ENCODE data around the gene ABTB2. TPM values are rescaled to one million over a fixed set of nuclear protein-coding genes. Genes with fewer than 3 reads are reported as not detected.

Gene ABTB2
- polyA plus RNA-seq, 1 donor from 2014 or later: 0.68 TPM

DNA sequence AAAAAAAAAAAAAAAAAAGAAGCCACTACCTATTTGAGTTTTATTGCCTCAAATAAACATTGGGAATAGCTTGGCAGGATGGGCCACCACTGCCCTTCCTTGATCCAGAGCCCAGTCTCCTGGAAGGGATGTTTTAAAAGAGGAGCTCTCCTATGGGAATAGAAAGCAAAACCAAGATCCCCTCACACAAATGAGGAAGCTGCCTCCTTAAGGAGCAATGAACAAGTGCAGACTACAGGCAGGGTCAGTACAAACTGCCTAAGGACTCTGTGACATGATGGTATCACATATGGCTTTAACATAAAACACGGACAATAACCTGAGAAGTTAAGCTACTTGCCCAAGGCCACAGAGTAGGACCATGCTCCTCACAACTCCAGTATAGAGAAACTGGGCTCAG is 131.6 kb downstream of the ABTB2 start:
- no peak overlapping the region for H2AFZ ChIP-seq (ENCODE audit: low read depth, low read length)
- H3K79me2 ChIP-seq (replicated peaks; ENCODE audit: insufficient read depth, low read length): no peaks in the 10 kb centered on the region

DNA sequence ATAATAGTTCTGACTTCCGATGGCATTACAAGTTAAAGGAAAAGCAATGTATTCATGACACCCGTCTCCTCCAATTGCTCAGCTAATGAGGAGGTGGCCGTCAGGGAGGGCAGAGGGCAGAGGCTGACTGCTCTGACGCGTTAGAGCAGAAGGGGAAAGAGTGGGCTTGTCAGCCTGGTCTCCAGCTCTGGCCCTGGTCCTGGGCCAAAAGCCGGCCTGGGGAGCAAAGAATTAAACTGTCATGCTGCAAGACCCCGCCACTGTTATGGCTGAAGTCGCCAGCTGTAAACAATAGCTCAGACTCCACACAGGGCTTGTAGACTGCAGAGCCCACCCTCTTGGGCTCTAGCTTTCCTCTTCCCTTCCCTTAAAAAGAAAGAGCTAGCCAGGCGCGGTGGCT is 132.7 kb downstream of the ABTB2 start:
- H3F3A ChIP-seq (ENCODE audit: insufficient read depth, low read length, poor library complexity, severe bottlenecking): no peaks in the 10 kb centered on the region
- H3K9me2 ChIP-seq (ENCODE audit: insufficient read depth, low read length): no peaks in the 10 kb centered on the region
- H3K4me3 ChIP-seq (ENCODE audit: low read length): no peak overlapping the region
- no peaks in the 10 kb centered on the region for H3K36me3 ChIP-seq (ENCODE audit: insufficient read depth, low read length)
- no peaks in the 10 kb centered on the region for H3K27me3 ChIP-seq (ENCODE audit: insufficient read depth, low read depth, low read length)
- H3K4me2 ChIP-seq (ENCODE audit: low read length): no peak overlapping the region
- no peak overlapping the region for H3K27ac ChIP-seq (ENCODE audit: low read length)
- H4K20me1 ChIP-seq (ENCODE audit: insufficient read depth): no peaks in the 10 kb centered on the region
- H3K9ac ChIP-seq (ENCODE audit: low read length): no peak overlapping the region
- H3K9me3 ChIP-seq (ENCODE audit: low read length): no peaks in the 10 kb centered on the region
- H3K79me2 ChIP-seq (replicated peaks; ENCODE audit: insufficient read depth, low read length): no peaks in the 10 kb centered on the region
- TF ChIP-seq EZH2 (IDR thresholded peaks at IDR 0.05; ENCODE audit: borderline replicate concordance, insufficient read depth, low read length, poor library complexity, severe bottlenecking): no peak
- TF ChIP-seq POLR2AphosphoS5 (IDR thresholded peaks at IDR 0.05): no peak
- TF ChIP-seq RAD21 (conservative IDR thresholded peaks at IDR 0.05): no peak
- no peak for TF ChIP-seq TAF1 (IDR thresholded peaks at IDR 0.05; ENCODE audit: low read depth)
- TF ChIP-seq, protein P1, sequence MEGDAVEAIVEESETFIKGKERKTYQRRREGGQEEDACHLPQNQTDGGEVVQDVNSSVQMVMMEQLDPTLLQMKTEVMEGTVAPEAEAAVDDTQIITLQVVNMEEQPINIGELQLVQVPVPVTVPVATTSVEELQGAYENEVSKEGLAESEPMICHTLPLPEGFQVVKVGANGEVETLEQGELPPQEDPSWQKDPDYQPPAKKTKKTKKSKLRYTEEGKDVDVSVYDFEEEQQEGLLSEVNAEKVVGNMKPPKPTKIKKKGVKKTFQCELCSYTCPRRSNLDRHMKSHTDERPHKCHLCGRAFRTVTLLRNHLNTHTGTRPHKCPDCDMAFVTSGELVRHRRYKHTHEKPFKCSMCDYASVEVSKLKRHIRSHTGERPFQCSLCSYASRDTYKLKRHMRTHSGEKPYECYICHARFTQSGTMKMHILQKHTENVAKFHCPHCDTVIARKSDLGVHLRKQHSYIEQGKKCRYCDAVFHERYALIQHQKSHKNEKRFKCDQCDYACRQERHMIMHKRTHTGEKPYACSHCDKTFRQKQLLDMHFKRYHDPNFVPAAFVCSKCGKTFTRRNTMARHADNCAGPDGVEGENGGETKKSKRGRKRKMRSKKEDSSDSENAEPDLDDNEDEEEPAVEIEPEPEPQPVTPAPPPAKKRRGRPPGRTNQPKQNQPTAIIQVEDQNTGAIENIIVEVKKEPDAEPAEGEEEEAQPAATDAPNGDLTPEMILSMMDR (IDR thresholded peaks at IDR 0.05; ENCODE audit: poor library complexity, severe bottlenecking): no peak
- TF ChIP-seq EP300 (conservative IDR thresholded peaks at IDR 0.05; ENCODE audit: poor library complexity, severe bottlenecking): no peak
- TF ChIP-seq MXI1 (conservative IDR thresholded peaks at IDR 0.05; ENCODE audit: poor library complexity, severe bottlenecking): no peak
- no peak for TF ChIP-seq SMC3 (conservative IDR thresholded peaks at IDR 0.05; ENCODE audit: poor library complexity)
- TF ChIP-seq, protein P2, sequence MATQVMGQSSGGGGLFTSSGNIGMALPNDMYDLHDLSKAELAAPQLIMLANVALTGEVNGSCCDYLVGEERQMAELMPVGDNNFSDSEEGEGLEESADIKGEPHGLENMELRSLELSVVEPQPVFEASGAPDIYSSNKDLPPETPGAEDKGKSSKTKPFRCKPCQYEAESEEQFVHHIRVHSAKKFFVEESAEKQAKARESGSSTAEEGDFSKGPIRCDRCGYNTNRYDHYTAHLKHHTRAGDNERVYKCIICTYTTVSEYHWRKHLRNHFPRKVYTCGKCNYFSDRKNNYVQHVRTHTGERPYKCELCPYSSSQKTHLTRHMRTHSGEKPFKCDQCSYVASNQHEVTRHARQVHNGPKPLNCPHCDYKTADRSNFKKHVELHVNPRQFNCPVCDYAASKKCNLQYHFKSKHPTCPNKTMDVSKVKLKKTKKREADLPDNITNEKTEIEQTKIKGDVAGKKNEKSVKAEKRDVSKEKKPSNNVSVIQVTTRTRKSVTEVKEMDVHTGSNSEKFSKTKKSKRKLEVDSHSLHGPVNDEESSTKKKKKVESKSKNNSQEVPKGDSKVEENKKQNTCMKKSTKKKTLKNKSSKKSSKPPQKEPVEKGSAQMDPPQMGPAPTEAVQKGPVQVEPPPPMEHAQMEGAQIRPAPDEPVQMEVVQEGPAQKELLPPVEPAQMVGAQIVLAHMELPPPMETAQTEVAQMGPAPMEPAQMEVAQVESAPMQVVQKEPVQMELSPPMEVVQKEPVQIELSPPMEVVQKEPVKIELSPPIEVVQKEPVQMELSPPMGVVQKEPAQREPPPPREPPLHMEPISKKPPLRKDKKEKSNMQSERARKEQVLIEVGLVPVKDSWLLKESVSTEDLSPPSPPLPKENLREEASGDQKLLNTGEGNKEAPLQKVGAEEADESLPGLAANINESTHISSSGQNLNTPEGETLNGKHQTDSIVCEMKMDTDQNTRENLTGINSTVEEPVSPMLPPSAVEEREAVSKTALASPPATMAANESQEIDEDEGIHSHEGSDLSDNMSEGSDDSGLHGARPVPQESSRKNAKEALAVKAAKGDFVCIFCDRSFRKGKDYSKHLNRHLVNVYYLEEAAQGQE (IDR thresholded peaks at IDR 0.05; ENCODE audit: borderline replicate concordance): no peak
- no peak overlapping the region for H2AFZ ChIP-seq (ENCODE audit: low read depth, low read length)

More for the DNA sequence above, 131.6 kb downstream of the ABTB2 start:
- H3K4me2 ChIP-seq (ENCODE audit: low read length): no peak overlapping the region
- H4K20me1 ChIP-seq (ENCODE audit: insufficient read depth): no peaks in the 10 kb centered on the region
- H3K27ac ChIP-seq (ENCODE audit: low read length): no peak overlapping the region
- H3K9ac ChIP-seq (ENCODE audit: low read length): no peak overlapping the region
- TF ChIP-seq RAD21 (conservative IDR thresholded peaks at IDR 0.05): no peak
- TF ChIP-seq TAF1 (IDR thresholded peaks at IDR 0.05; ENCODE audit: low read depth): no peak
- no peak for TF ChIP-seq EZH2 (IDR thresholded peaks at IDR 0.05; ENCODE audit: borderline replicate concordance, insufficient read depth, low read length, poor library complexity, severe bottlenecking)
- TF ChIP-seq, protein P2 (IDR thresholded peaks at IDR 0.05; ENCODE audit: borderline replicate concordance): no peak
- TF ChIP-seq SMC3 (conservative IDR thresholded peaks at IDR 0.05; ENCODE audit: poor library complexity): no peak
- TF ChIP-seq MXI1 (conservative IDR thresholded peaks at IDR 0.05; ENCODE audit: poor library complexity, severe bottlenecking): no peak
- TF ChIP-seq POLR2AphosphoS5 (IDR thresholded peaks at IDR 0.05): no peak
- no peak for TF ChIP-seq EP300 (conservative IDR thresholded peaks at IDR 0.05; ENCODE audit: poor library complexity, severe bottlenecking)
- TF ChIP-seq, protein P1 (IDR thresholded peaks at IDR 0.05; ENCODE audit: poor library complexity, severe bottlenecking): no peak
- H3K9me2 ChIP-seq (ENCODE audit: insufficient read depth, low read length): no peaks in the 10 kb centered on the region
- no peaks in the 10 kb centered on the region for H3K36me3 ChIP-seq (ENCODE audit: insufficient read depth, low read length)
- H3K4me3 ChIP-seq (ENCODE audit: low read length): no peak overlapping the region
- H3F3A ChIP-seq (ENCODE audit: insufficient read depth, low read length, poor library complexity, severe bottlenecking): no peaks in the 10 kb centered on the region
- H3K9me3 ChIP-seq (ENCODE audit: low read length): no peaks in the 10 kb centered on the region
- no peaks in the 10 kb centered on the region for H3K27me3 ChIP-seq (ENCODE audit: insufficient read depth, low read depth, low read length)

Measured in neural cell (in vitro differentiated cells).